Thoracic aorta (tissue), 2 donors: ENCODE results near the gene ANO10. TPM values are rescaled to one million over a fixed set of nuclear protein-coding genes. Genes with fewer than 3 reads are reported as not detected.
"Not testable (repeated sequence)": the region's sequence is repeated elsewhere in the genome, so short reads cannot be mapped to it uniquely, and the experiment has no call there.

Experiments
- ATAC-seq: fragments of 150-250 bp; one replicate; pipeline ENCODE4 v1.8.0; 2017; ENCODE audit warnings: low read depth; ENCODE audit not compliant: insufficient number of reproducible peaks, low FRiP score
- DNase-seq: peaks from one replicate; pipeline ENCODE4 v3.0.0-alpha.2; 2020; ENCODE audit warnings: low spot score
- H3K27ac ChIP-seq, 2 donors: fragments of 200-600 bp; sonication (generic); 1 replicate in 1 of 2; 2 replicates in 1 of 2; pipeline ENCODE4 v1.5.1; 2016; ENCODE audit warnings: mild to moderate bottlenecking in 2 of 2, moderate library complexity in 2 of 2
- H3K27me3 ChIP-seq: fragments of 200-600 bp; sonication (generic); replicated peaks from 2 replicates; pipeline ENCODE4 v1.6.0; 2016; ENCODE audit warnings: mild to moderate bottlenecking; ENCODE audit not compliant: insufficient read depth
- H3K36me3 ChIP-seq: fragments of 200-600 bp; sonication (generic); one replicate; pipeline ENCODE4 v1.5.1; 2016
- H3K4me1 ChIP-seq, 2 donors: fragments of 200-600 bp; sonication (generic); 1 replicate in 1 of 2; 2 replicates in 1 of 2; pipeline versions ENCODE4 v1.5.1 to v1.6.0; 2016; ENCODE audit warnings: low read depth in 2 of 2, mild to moderate bottlenecking in 1 of 2; ENCODE audit not compliant: control insufficient read depth in 1 of 2
- H3K4me3 ChIP-seq: fragments of 200-600 bp; sonication (generic); 2 replicates; pipeline ENCODE4 v1.5.1; 2016; ENCODE audit warnings: mild to moderate bottlenecking
- H3K9me3 ChIP-seq: fragments of 200-600 bp; sonication (generic); 2 replicates; pipeline ENCODE4 v1.5.1; 2016
- total RNA-seq, 2 donors: library from RNA; depleted of rRNA; stranded (reverse); fragments of >200 nt; gene quantifications; one replicate each; pipeline versions ENCODE4 v1.1.0 to v1.2.3, GENCODE V29; 2016
- TF ChIP-seq, protein P1 (sequence below): fragments of 200-600 bp; sonication (generic); IDR thresholded peaks from one replicate; pipeline ENCODE4 v1.5.1; 2019; ENCODE audit warnings: antibody characterized with exemption

Gene ANO10
- total RNA-seq, 2 donors from 2014 or later: 22.4 to 23.2 TPM

DNA sequence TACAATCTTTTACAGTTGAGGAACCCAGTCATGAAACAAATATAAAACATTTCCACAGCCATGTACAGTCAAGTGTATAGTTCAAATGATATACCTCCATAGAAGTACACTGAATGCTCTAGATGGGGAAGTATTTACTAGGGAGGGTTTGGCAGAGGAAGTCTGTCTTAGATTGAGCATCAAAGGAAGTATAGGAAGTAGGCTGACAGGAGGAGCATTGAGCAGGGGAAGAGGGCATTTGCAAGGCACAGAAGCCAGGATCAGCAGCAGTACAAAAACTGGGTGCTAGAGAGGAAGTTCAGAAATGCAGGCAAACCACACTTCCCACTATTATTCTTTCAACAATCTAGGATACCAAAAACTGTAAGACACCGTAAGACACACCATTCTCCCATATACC, 122.6 kb downstream of the ANO10 start:
- Histone ChIP-seq H3K27ac (no peak overlapping the region), H3K4me1 (no peaks in the 10 kb centered on the region), H3K27me3 (no peaks in the 10 kb centered on the region), H3K9me3 (no peaks in the 10 kb centered on the region), H3K36me3 (no peaks in the 10 kb centered on the region), H3K4me3 (no peak overlapping the region)
- ATAC-seq (no peak), DNase-seq (no peak)
- TF ChIP-seq, protein P1, sequence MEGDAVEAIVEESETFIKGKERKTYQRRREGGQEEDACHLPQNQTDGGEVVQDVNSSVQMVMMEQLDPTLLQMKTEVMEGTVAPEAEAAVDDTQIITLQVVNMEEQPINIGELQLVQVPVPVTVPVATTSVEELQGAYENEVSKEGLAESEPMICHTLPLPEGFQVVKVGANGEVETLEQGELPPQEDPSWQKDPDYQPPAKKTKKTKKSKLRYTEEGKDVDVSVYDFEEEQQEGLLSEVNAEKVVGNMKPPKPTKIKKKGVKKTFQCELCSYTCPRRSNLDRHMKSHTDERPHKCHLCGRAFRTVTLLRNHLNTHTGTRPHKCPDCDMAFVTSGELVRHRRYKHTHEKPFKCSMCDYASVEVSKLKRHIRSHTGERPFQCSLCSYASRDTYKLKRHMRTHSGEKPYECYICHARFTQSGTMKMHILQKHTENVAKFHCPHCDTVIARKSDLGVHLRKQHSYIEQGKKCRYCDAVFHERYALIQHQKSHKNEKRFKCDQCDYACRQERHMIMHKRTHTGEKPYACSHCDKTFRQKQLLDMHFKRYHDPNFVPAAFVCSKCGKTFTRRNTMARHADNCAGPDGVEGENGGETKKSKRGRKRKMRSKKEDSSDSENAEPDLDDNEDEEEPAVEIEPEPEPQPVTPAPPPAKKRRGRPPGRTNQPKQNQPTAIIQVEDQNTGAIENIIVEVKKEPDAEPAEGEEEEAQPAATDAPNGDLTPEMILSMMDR: no peak

DNA sequence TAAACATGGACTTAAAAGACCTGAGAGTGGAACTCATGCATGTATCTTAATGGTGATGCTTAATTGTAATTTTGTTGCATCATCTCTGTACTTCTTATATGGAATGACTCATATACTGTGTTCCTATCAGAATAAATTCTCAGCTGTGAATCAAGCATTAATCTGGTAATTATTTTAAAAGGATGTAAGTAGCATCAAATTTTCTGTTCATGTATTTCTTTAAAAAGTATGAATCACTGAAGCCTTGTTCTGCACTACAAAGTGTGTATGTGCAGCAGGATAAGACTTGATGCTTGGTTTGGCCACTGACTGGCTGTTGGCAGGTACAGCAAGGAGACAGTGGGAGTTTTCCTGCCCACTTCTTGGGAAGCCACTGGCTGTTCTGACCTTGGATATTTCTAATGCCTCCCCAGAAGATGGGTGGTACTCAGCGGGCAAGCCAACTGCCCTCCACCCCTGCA, 123.9 kb downstream of the ANO10 start:
- H3K27ac ChIP-seq: no peak overlapping the region
- ATAC-seq: no peak
- TF ChIP-seq, protein P1: no peak
- H3K36me3 ChIP-seq: no peaks in the 10 kb centered on the region
- no peaks in the 10 kb centered on the region for H3K27me3 ChIP-seq
- no peak for DNase-seq
- H3K9me3 ChIP-seq: no peaks in the 10 kb centered on the region
- no peak overlapping the region for H3K4me3 ChIP-seq
- H3K4me1 ChIP-seq: no peaks in the 10 kb centered on the region

DNA sequence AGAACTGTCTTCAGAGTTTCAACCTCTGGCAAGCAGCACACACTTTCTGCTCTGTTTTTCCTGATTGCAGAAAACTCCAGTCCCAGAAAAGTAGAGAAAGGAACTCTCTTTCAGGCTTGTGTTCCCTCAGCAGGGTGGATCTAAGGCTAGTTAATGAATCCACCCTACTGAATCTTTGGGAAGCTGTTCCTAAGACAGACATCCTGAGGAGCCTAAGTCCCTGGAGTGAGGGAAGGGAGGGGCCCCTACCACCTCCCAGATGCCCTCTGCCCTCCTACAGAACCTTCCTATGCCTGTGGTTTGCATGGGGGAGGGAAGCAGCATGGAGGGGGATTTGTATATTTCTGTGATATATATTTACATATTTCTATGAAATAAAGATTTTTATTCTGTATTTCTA, 124.4 kb downstream of the ANO10 start:
- ATAC-seq: no peak

DNA sequence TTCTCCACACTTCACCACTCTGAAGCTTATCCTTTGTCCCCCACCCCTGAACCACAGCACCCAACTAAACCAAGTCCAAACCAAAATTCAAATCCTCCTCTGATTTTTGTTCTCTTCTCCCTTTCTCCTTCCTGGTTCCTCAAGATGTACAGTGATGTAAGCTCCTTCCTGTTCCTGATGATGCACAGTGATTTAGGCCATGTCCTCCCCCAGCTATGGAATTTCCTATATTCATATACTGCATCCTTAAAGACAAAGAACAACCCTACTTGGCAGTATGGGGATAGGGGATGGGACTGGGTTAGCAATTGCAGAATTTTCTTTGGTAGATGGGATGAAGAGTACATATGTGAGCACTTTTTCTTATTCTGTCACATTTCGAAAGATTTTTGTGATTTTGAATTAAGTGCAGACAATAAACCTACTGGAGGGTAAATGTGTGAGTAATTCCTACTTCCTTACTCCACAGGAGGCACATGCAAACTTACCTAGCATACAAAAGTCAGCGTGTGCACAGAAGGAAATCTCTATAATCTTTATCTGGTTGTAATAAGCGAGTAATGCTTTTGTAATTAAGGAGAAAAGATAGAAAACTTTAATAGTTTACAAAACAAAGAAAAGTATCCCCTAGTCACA, 125.0 kb downstream of the ANO10 start:
- Histone ChIP-seq H3K9me3 (no peaks in the 10 kb centered on the region), H3K27me3 (no peaks in the 10 kb centered on the region), H3K27ac (no peak overlapping the region), H3K4me3 (no peak overlapping the region), H3K36me3 (no peaks in the 10 kb centered on the region), H3K4me1 (no peaks in the 10 kb centered on the region)
- no peak for DNase-seq
- TF ChIP-seq, protein P1: no peak
- ATAC-seq: no peak

More for the DNA sequence above, 124.4 kb downstream of the ANO10 start:
- Histone ChIP-seq H3K4me3 (no peak overlapping the region), H3K9me3 (no peaks in the 10 kb centered on the region), H3K27me3 (no peaks in the 10 kb centered on the region), H3K36me3 (no peaks in the 10 kb centered on the region), H3K27ac (no peak overlapping the region), H3K4me1 (no peaks in the 10 kb centered on the region)
- TF ChIP-seq, protein P1: no peak
- no peak for DNase-seq

DNA sequence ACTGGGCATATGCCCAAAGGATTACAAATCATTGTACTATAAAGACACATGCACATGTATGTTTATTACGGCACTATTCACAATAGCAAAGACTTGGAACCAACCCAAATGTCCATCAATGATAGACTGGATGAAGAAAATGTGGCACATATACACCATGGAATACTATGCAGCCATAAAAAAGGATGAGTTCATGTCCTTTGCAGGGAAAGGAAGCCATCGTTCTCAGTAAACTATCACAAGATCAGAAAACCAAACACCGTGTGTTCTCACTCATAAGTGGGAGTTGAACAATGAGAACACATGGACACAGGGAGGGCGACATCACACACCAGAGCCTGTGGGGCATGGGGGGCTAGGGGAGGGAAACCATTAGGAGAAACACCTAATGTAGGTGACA, 128.9 kb downstream of the ANO10 start:
- not testable (repeated sequence) for H3K9me3 ChIP-seq, H3K36me3 ChIP-seq, H3K27ac ChIP-seq, H3K27me3 ChIP-seq, DNase-seq, H3K4me3 ChIP-seq, H3K4me1 ChIP-seq, ATAC-seq

DNA sequence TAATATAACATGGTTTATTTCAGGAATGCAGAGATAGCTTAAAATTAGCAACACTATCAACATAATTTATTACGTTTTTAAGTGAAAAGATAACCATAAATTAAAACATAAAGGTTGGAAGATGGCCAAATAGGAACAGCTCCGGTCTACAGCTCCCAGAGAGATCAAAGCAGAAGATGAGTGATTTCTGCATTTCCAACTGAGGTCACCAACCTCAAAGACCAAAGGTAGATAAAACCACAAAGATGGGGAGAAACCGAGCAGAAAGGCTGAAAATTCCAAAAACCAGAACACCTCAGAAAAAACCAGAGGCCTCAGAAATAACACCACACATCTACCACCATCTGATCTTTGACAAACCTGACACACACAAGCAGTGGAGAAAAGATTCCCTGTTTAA, 130.0 kb downstream of the ANO10 start:
- ATAC-seq: not testable (repeated sequence)

More for the DNA sequence above, 130.0 kb downstream of the ANO10 start:
- H3K36me3 ChIP-seq, H3K27ac ChIP-seq, H3K27me3 ChIP-seq, H3K4me3 ChIP-seq, H3K9me3 ChIP-seq, DNase-seq, H3K4me1 ChIP-seq: not testable (repeated sequence)
